CD4-positive, alpha-beta T cell (primary cell): ENCODE data around the gene NBPF15. TPM values are rescaled to one million over a fixed set of nuclear protein-coding genes. Genes with fewer than 3 reads are reported as not detected.
"Not testable (repeated sequence)": the region's sequence is repeated elsewhere in the genome, so short reads cannot be mapped to it uniquely, and the experiment has no call there.

ENCODE experiments used
- ATAC-seq: fragments of 200-7000 bp; cut with Tn5 transposase; one replicate; pipeline ENCODE4 v1.10.0; 2022; ENCODE audit warnings: mild to moderate bottlenecking; ENCODE audit not compliant: poor library complexity
- CTCF ChIA-PET: fragments of 350-600 bp; sonication (Branson Sonifier 250); formaldehyde crosslinking; loops from one replicate; lab custom pipeline; 2021; ENCODE audit warnings: antibody characterized with exemption, inconsistent platforms; lab: Charles Lee
- POLR2A ChIA-PET: fragments of 350-600 bp; sonication (Branson Sonifier 250); formaldehyde crosslinking; loops from one replicate; lab custom pipeline; 2021; ENCODE audit warnings: antibody characterized with exemption, inconsistent platforms; lab: Charles Lee
- DNase-seq, 14 experiments: peaks; one replicate each; pipeline ENCODE4 v3.0.0-alpha.2; 2013 to 2020; ENCODE audit warnings: mixed read lengths in 2 of 14
- H3K27ac ChIP-seq, 2 donors: one replicate each; pipeline versions ENCODE4 v1.5.1 to v1.7.0; 2013; ENCODE audit warnings: low read length in 2 of 2, low read depth in 1 of 2, mild to moderate bottlenecking in 1 of 2
- H3K27me3 ChIP-seq, 2 experiments: 1 replicate in 1 of 2; 2 replicates in 1 of 2; pipeline versions ENCODE4 v1.6.1 to v1.7.0; 2013; ENCODE audit warnings: low read length in 2 of 2, control low read depth in 1 of 2, mild to moderate bottlenecking in 1 of 2, moderate library complexity in 1 of 2; ENCODE audit not compliant: insufficient read depth in 2 of 2, control insufficient read depth in 1 of 2
- H3K36me3 ChIP-seq: one replicate; pipeline ENCODE4 v1.6.1; 2013; ENCODE audit warnings: low read length, control low read depth; ENCODE audit not compliant: insufficient read depth
- H3K4me1 ChIP-seq: one replicate; pipeline ENCODE4 v1.6.1; 2013; ENCODE audit warnings: low read length, control low read depth; ENCODE audit not compliant: insufficient read depth
- H3K4me3 ChIP-seq: one replicate; pipeline ENCODE4 v1.5.1; 2013; ENCODE audit warnings: mild to moderate bottlenecking, low read length, moderate library complexity
- H3K9me3 ChIP-seq, 2 experiments: 1 replicate in 1 of 2; 2 replicates in 1 of 2; pipeline versions ENCODE4 v1.6.1 to v1.7.0; 2013; ENCODE audit warnings: low read length in 2 of 2, mild to moderate bottlenecking in 2 of 2, control low read depth in 1 of 2, moderate library complexity in 1 of 2; ENCODE audit not compliant: control insufficient read depth in 1 of 2, insufficient read depth in 1 of 2
- H3K27ac Mint-ChIP-seq: one replicate; pipeline ENCODE4 v1.8.0; 2020; ENCODE audit warnings: mixed read lengths
- H3K27me3 Mint-ChIP-seq: one replicate; pipeline ENCODE4 v1.8.0; 2021; ENCODE audit warnings: mixed read lengths
- H3K36me3 Mint-ChIP-seq: one replicate; pipeline ENCODE4 v1.8.0; 2021; ENCODE audit warnings: low read depth, mixed read lengths
- H3K4me1 Mint-ChIP-seq: one replicate; pipeline ENCODE4 v1.8.0; 2021; ENCODE audit warnings: low read depth, mixed read lengths
- H3K4me3 Mint-ChIP-seq: one replicate; pipeline ENCODE4 v1.8.0; 2020; ENCODE audit warnings: mild to moderate bottlenecking, mixed read lengths
- H3K9me3 Mint-ChIP-seq: one replicate; pipeline ENCODE4 v1.8.0; 2020; ENCODE audit warnings: mixed read lengths
- intact Hi-C, 2 experiments: fragments of 100-400 bp; cut with DNase I in 1 of 2; cut with micrococcal nuclease in 1 of 2; formaldehyde crosslinking; loops; one replicate each; pipeline versions ENCODE4 v1.15.1 to v1.9.0; 2023 to 2025; cut with DNase I, micrococcal nuclease
- polyA plus RNA-seq, 2 donors: library from polyadenylated mRNA; unstranded; fragments of 120-200 nt; gene quantifications; one replicate each; pipeline ENCODE4 v1.2.1, GENCODE V29; 2013
- total RNA-seq, 174 experiments: library from RNA in 2 of 174; stranded (reverse) in 2 of 174; gene quantifications; one replicate each; pipeline ENCODE4 v1.2.3 and lab custom pipeline; 2021 to 2026

Gene NBPF15
- total RNA-seq (10 to 100 TPM; 85.3 to 89.5 TPM), total RNA-seq (lab: John Stamatoyannopoulos, UW) (12.0 to 206 (median 66.8) reads per million in 172 experiments)
- polyA plus RNA-seq (2013, experiment 1 of 2) = 69.0 TPM
- 93.6 TPM for polyA plus RNA-seq (2013, experiment 2 of 2)

GRCh38 chr1:144461136-144461759 lies at the start of gene NBPF15:
TSS of gene NBPF15 (minus strand) at chr1:144461669. CDS start at chr1:144440003, 21,666 bp downstream.
- H3K27ac ChIP-seq, H3K9me3 Mint-ChIP-seq, H3K9me3 ChIP-seq, H3K27me3 Mint-ChIP-seq, H3K27me3 ChIP-seq, H3K4me1 Mint-ChIP-seq, CTCF ChIA-PET, H3K36me3 ChIP-seq, H3K4me1 ChIP-seq, POLR2A ChIA-PET, intact Hi-C loops: not testable (repeated sequence)
- peaks cover 14% of the 10 kb centered on the region for H3K36me3 Mint-ChIP-seq
- H3K4me3 Mint-ChIP-seq = peak within 1 kb of the TSS; percentile 96
- DNase-seq (peak; percentile 17 to 83 (median 66)), ATAC-seq (peak; percentile 96)
- H3K4me3 ChIP-seq = peak within 1 kb of the TSS; percentile 53
- H3K27ac Mint-ChIP-seq = peak within 1 kb of the TSS; percentile 93

GRCh38 chr1:144496429-144496828 lies 35.0 kb upstream of the NBPF15 start:
- H3K4me1 ChIP-seq, H3K4me1 Mint-ChIP-seq, H3K9me3 Mint-ChIP-seq, H3K27ac ChIP-seq, H3K4me3 ChIP-seq, H3K27ac Mint-ChIP-seq, H3K27me3 ChIP-seq, DNase-seq, CTCF ChIA-PET, H3K9me3 ChIP-seq, ATAC-seq, intact Hi-C loops, H3K27me3 Mint-ChIP-seq, H3K36me3 Mint-ChIP-seq, H3K36me3 ChIP-seq, H3K4me3 Mint-ChIP-seq, POLR2A ChIA-PET: not testable (repeated sequence)

- H3K27me3 ChIP-seq, H3K27ac Mint-ChIP-seq, H3K4me3 Mint-ChIP-seq, ATAC-seq, H3K27me3 Mint-ChIP-seq, H3K36me3 Mint-ChIP-seq, H3K4me1 ChIP-seq, H3K36me3 ChIP-seq, CTCF ChIA-PET, H3K9me3 Mint-ChIP-seq, H3K9me3 ChIP-seq, H3K4me1 Mint-ChIP-seq, DNase-seq, POLR2A ChIA-PET, intact Hi-C loops, H3K4me3 ChIP-seq, H3K27ac ChIP-seq: not testable (repeated sequence)
Observed at GRCh38 chr1:144494130-144494529, 32.7 kb upstream of the NBPF15 start.

- H3K36me3 ChIP-seq, POLR2A ChIA-PET, CTCF ChIA-PET, H3K27me3 ChIP-seq, ATAC-seq, H3K9me3 ChIP-seq, H3K36me3 Mint-ChIP-seq, H3K4me1 ChIP-seq, H3K9me3 Mint-ChIP-seq, H3K27me3 Mint-ChIP-seq, intact Hi-C loops, H3K4me1 Mint-ChIP-seq, H3K27ac Mint-ChIP-seq, H3K27ac ChIP-seq: not testable (repeated sequence)
- H3K4me3 Mint-ChIP-seq = peak overlapping the region; percentile 42
- DNase-seq = peak in 12 of 14 experiments; percentile 2 to 43 (median 19)
- H3K4me3 ChIP-seq = peak overlapping the region; percentile 26
Observed at GRCh38 chr1:144490394-144490793, 28.9 kb upstream of the NBPF15 start.

GRCh38 chr1:144487002-144487401 lies 25.5 kb upstream of the NBPF15 start:
- H3K27me3 ChIP-seq, POLR2A ChIA-PET, H3K4me1 Mint-ChIP-seq, CTCF ChIA-PET, H3K27ac Mint-ChIP-seq, H3K4me3 Mint-ChIP-seq, intact Hi-C loops, DNase-seq, H3K9me3 ChIP-seq, H3K4me3 ChIP-seq, H3K36me3 ChIP-seq, ATAC-seq, H3K27ac ChIP-seq, H3K9me3 Mint-ChIP-seq, H3K36me3 Mint-ChIP-seq, H3K27me3 Mint-ChIP-seq, H3K4me1 ChIP-seq: not testable (repeated sequence)

GRCh38 chr1:144485048-144485993 lies 23.9 kb upstream of the NBPF15 start:
- H3K27ac ChIP-seq, H3K36me3 ChIP-seq, intact Hi-C loops, H3K4me1 Mint-ChIP-seq, H3K27me3 Mint-ChIP-seq, H3K9me3 ChIP-seq, ATAC-seq, POLR2A ChIA-PET, H3K36me3 Mint-ChIP-seq, DNase-seq, H3K27me3 ChIP-seq, H3K4me3 ChIP-seq, H3K9me3 Mint-ChIP-seq, CTCF ChIA-PET, H3K4me3 Mint-ChIP-seq, H3K27ac Mint-ChIP-seq, H3K4me1 ChIP-seq: not testable (repeated sequence)
